Measurements from ENCODE around the gene LILRA5. TPM values are rescaled to one million over a fixed set of nuclear protein-coding genes. Genes with fewer than 3 reads are reported as not detected.
"Not testable (repeated sequence)": the region's sequence is repeated elsewhere in the genome, so short reads cannot be mapped to it uniquely, and the experiment has no call there.

LILRA5 gene
- total RNA-seq, 2 donors from 2014 or later = 1.2 TPM; not detected in 1

- no peak for TF ChIP-seq POLR2AphosphoS5 (IDR thresholded peaks at IDR 0.05)
- no peak for TF ChIP-seq POLR2A (IDR thresholded peaks at IDR 0.05)
- no peak for TF ChIP-seq CTCF (IDR thresholded peaks at IDR 0.05)
- no peaks in the 10 kb centered on the region for H3K36me3 ChIP-seq
- intact Hi-C loops (cut with DNase I) = no loop called here
- no peaks in the 10 kb centered on the region for H3K9me3 ChIP-seq
- WGBS = 86% methylated on average over 6 of the region's 6 CpGs
- H3K27ac ChIP-seq = no peak overlapping the region
- no peak for DNase-seq (ENCODE audit: low spot score)
- H3K4me1 ChIP-seq (replicated peaks) = no peaks in the 10 kb centered on the region
- no peaks in the 10 kb centered on the region for H3K27me3 ChIP-seq (replicated peaks; ENCODE audit: insufficient read depth)
- H3K4me3 ChIP-seq = no peak overlapping the region
Observed at GRCh38 chr19:54294539-54294938, 18.4 kb downstream of the LILRA5 start.

- H3K27me3 ChIP-seq (replicated peaks; ENCODE audit: insufficient read depth); DNase-seq (ENCODE audit: low spot score); H3K4me1 ChIP-seq (replicated peaks); intact Hi-C loops (cut with DNase I); H3K27ac ChIP-seq; H3K4me3 ChIP-seq; H3K36me3 ChIP-seq; H3K9me3 ChIP-seq: not testable (repeated sequence)
- 58% methylated on average over 8 of the region's 8 CpGs for WGBS
Observed at GRCh38 chr19:54289160-54289559, 23.8 kb downstream of the LILRA5 start.

- DNase-seq (ENCODE audit: low spot score) = no peak
- intact Hi-C loops (cut with DNase I) = no loop called here
- Histone ChIP-seq H3K27ac (no peak overlapping the region), H3K4me3 (no peak overlapping the region), H3K4me1 (replicated peaks) (no peaks in the 10 kb centered on the region), H3K27me3 (replicated peaks; ENCODE audit: insufficient read depth) (no peaks in the 10 kb centered on the region), H3K36me3 (no peaks in the 10 kb centered on the region), H3K9me3 (no peaks in the 10 kb centered on the region)
- TF ChIP-seq CTCF (IDR thresholded peaks at IDR 0.05) (no peak), POLR2AphosphoS5 (IDR thresholded peaks at IDR 0.05) (no peak), POLR2A (IDR thresholded peaks at IDR 0.05) (no peak)
- WGBS = 60% methylated on average over 4 of the region's 4 CpGs
Observed at GRCh38 chr19:54287456-54287855, 25.5 kb downstream of the LILRA5 start.

GRCh38 chr19:54286283-54286682, 26.7 kb downstream of the LILRA5 start:
- H3K4me3 ChIP-seq; DNase-seq (ENCODE audit: low spot score); H3K27ac ChIP-seq; H3K36me3 ChIP-seq; H3K4me1 ChIP-seq (replicated peaks); intact Hi-C loops (cut with DNase I); H3K27me3 ChIP-seq (replicated peaks; ENCODE audit: insufficient read depth); H3K9me3 ChIP-seq: not testable (repeated sequence)
- 20% methylated on average over 1 of the region's 10 CpGs for WGBS

GRCh38 chr19:54285427-54286056, 27.4 kb downstream of the LILRA5 start:
- WGBS = 66% methylated on average over 11 of the region's 12 CpGs
- H3K4me3 ChIP-seq; H3K27ac ChIP-seq; DNase-seq (ENCODE audit: low spot score); H3K9me3 ChIP-seq; H3K4me1 ChIP-seq (replicated peaks); intact Hi-C loops (cut with DNase I); H3K27me3 ChIP-seq (replicated peaks; ENCODE audit: insufficient read depth); H3K36me3 ChIP-seq: not testable (repeated sequence)

GRCh38 chr19:54282686-54283470, 30.1 kb downstream of the LILRA5 start:
- DNase-seq (ENCODE audit: low spot score) = no peak
- TF ChIP-seq POLR2AphosphoS5 (IDR thresholded peaks at IDR 0.05) (no peak), POLR2A (IDR thresholded peaks at IDR 0.05) (no peak), CTCF (IDR thresholded peaks at IDR 0.05) (no peak)
- Histone ChIP-seq H3K4me3 (no peak overlapping the region), H3K4me1 (replicated peaks) (no peaks in the 10 kb centered on the region), H3K27ac (no peak overlapping the region), H3K36me3 (no peaks in the 10 kb centered on the region), H3K27me3 (replicated peaks; ENCODE audit: insufficient read depth) (peaks cover 6% of the 10 kb centered on the region), H3K9me3 (no peaks in the 10 kb centered on the region)
- intact Hi-C loops (cut with DNase I) = no loop called here
- 51% methylated on average over 9 of the region's 9 CpGs for WGBS

- H3K27me3 ChIP-seq (replicated peaks; ENCODE audit: insufficient read depth); H3K4me3 ChIP-seq; DNase-seq (ENCODE audit: low spot score); H3K4me1 ChIP-seq (replicated peaks); H3K27ac ChIP-seq; intact Hi-C loops (cut with DNase I); H3K36me3 ChIP-seq; H3K9me3 ChIP-seq: not testable (repeated sequence)
- 80% methylated on average over 5 of the region's 5 CpGs for WGBS
Observed at GRCh38 chr19:54281729-54282075, 31.3 kb downstream of the LILRA5 start.
